ENCODE data around the gene WEE2.

WEE2 gene

DNA sequence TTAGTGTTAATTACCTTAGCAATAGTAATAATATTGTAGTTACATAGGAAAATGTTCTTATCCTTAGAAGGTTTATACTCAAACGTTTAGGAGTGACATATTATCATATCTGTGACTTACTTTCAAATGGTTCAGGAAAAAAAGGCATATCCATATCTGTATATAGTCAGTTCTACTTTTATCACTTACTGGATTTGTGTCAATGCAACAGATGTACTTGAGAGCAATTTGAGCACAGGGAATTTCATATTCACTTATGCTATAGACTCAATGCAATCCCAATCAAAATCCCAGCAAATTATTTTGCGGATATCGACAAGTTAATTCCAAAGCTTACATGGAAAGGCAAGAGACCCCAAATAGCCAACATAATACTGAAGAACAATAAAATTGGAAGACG is 16.2 kb upstream of the WEE2 start:
- DNase-seq, result no peak

DNA sequence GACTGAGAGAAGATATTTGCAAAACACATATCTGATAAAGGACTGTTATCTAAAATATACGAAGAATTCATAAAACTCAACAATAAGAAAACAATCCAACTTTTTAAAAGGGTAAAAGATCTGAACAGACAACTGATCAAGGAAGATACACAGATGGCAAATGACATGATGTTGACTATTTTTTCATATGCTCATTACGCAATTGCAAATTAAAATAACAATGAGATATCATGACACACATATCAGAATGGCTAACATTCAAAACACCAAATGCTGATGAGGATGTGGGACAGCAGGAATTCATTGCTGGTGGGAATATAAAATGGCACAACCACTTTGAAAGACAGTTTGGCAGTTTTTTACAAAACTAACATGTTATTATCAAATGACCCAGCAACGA is 15.1 kb upstream of the WEE2 start:
- no peak for DNase-seq

GRCh38 chr7:141695803-141696289 is 12.3 kb upstream of the WEE2 start:
- no peak for DNase-seq

- no peak for DNase-seq
Observed at GRCh38 chr7:141696348-141696747, 11.8 kb upstream of the WEE2 start.

DNA sequence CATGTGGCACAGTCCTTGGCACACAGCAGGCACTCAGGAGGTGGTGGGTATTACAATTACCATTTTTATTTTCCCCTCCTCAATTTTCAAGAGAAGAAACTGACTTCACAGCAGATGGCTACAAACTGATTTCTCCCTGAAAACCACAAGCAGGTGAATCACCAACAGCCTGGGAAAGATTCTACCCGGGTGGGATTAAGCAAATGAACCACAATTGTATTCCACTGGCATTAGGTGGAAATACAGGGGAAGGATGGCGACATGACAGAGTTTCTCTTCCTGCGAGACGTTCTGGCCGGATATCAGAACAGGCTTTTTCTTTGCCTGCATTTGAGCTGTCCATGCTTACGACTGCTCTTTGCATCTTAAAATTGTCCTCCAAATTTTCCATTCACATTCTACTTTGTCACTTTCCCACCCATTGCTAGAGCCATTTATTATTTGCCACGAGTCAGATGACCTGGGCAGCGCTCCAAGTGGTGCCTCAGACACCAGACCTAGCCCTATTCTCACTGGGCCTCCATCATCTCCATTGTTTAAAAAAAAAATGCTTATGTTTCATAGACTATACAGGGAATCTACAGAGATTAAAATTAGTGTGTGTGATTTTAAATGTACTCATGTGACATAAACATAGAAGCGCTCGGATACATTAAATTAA is 10.8 kb upstream of the WEE2 start:
- no peak for DNase-seq

DNA sequence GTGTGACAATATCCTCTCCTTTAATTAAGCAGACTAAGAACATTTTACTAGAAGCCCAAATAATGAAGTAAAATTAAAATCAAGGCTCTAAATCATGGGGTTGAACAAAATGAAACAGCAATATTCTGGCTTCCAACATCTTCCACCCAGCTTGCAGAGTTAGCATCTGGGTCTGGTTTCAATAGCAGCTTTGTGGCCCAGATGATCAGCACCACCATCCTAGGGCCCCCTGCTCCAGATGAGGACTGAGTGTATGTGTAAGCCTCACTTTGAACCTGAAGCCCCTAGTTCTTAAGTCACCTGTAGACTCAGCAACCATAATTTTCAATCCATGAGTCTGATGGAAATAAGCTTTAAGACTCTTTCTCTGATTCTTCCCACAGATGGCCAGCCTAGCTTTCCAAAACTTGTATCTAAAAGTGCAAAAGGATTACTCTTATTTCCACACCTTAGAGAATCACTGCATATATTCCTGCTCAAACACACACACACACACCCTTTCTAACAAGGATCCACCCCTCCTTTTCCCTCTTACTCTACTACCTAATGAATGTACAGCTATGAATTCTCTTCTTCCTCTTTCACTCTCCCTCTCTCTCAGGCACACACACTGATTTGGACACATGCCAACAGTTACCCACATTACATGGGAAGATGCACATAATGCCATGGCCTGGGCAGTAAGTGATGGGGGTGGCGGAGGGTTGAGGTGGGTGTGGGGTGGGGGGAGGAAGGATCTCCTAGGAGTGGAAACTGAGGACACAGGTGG is 9.7 kb upstream of the WEE2 start:
- no peak for DNase-seq

DNA sequence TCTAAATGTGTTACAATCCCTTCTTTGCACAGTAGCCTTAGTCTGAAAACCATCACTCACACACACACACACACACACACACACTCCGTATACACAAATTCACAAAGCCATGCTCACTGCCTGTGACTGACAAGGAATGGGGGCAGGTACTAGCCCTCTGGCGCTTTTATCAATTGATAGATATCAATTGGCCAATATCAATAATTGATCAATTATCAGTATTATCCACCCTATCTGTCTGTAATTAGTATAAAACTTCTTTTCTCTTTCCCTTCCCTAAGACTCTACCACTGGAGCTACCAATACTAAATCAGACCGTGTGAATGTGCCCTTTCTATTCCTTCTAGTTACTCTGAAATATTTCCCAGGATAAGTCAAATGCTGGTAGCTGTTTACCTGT is 8.3 kb upstream of the WEE2 start:
- DNase-seq, result no peak

- DNase-seq, result no peak
Observed at GRCh38 chr7:141700296-141700847, 7.8 kb upstream of the WEE2 start.

GRCh38 chr7:141700848-141701371 is 7.2 kb upstream of the WEE2 start:
- peak; percentile 3 to 10 for DNase-seq

GRCh38 chr7:141701489-141702046 is 6.6 kb upstream of the WEE2 start:
- DNase-seq, result peak; percentile 61 to 69

DNA sequence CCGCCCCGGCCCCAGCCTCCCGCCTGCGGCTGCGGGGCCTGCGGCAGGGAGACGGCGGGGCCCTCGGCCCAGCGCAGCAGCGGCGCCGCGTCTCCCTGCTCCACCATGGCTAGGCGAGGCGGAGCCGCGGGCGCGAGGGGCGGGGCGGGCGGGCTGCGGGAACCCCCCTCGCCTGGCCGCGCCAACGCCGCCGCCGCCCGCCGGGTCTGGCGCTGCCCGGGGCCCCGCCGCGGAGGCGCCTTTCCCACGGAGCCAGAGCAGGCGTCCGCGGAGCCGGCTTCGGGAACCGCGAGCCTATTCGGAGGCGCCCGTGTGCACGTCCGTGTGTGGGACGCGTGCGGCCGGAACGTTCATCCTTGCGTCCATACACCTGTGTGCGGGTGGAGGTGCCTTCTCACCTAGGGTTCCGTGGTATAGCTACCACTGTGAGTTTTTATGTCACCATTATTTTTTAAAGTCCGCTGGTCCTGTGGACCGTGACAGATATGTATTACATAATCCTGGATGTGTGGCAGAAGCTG is 6.0 kb upstream of the WEE2 start, which contains the start of gene DENND11:
Gene DENND11 (minus strand): TSS at position 120 of the 521 bp plus-strand sequence. CDS start 13 bp downstream, at position 107.
- peak; percentile 50 to 55 for DNase-seq

- DNase-seq, result no peak
Observed at GRCh38 chr7:141702892-141703291, 5.3 kb upstream of the WEE2 start.

GRCh38 chr7:141704112-141704511 is 4.0 kb upstream of the WEE2 start:
- no peak for DNase-seq

DNA sequence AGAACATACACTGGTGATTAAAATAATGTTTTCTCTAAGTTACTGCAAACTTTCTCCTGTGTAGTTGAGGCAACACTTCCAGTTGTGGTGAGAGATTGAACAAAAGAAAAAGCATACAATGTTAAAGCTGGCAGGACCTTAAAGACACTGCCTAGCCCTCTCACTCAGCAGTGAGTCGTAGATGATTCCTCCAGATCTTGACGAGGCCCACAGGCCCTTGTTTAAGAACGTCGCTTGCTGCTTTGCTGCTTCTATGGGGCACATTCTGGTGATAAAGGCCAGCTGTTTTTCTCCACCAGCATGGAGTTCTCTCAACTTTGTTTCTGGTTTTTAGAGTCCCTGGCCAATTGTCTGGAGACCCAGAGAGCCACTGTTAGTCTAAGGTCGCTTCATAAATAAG is 3.4 kb upstream of the WEE2 start:
- DNase-seq, result no peak

- no peak for DNase-seq
Observed at GRCh38 chr7:141706239-141707064, 1.7 kb upstream of the WEE2 start.

DNA sequence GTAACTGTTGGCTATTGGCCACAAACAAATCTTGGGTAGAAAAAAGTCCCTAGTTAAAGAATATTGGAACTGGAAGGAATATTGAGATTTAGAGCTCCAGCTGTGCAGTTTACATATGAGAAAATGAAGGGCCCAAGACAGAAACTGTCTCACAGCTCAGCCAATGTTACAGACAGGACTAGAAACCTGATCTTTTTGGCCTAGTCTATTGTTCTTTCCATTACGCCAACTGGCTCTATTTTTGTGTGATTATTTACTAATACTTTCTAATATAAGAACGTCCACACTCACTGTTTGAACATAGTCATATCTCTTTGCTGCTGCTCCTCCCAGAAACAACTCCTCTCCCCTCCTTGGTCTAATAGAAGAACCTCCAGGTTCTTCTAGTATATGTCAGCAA is 1.2 kb downstream of the WEE2 start:
- DNase-seq, result no peak

- no peak for DNase-seq
Observed at GRCh38 chr7:141709749-141710148, 1.6 kb downstream of the WEE2 start.

GRCh38 chr7:141710301-141710700 is 2.1 kb downstream of the WEE2 start:
- DNase-seq, result no peak

GRCh38 chr7:141712603-141713255 is 4.6 kb downstream of the WEE2 start:
- no peak for DNase-seq

DNA sequence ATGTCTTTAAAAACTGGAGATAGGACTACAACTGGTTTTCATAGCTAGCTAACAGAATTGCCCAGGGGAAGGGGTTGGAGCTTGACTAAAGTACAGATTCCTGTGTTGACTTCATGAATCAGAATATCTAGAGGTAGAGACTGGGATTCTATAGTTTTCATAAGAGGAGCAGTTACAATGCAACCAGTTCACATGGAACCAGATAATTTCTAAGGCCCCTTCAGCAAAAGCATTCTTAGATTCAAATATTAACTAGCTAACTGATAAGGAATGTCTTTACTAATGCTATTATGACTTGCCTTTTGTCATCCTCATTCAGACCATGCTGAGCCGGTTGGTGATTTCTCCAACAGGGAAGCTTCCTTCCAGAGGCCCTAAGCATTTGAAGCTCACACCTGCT is 5.7 kb downstream of the WEE2 start:
- no peak for DNase-seq

- no peak for DNase-seq
Observed at GRCh38 chr7:141714571-141714970, 6.4 kb downstream of the WEE2 start.

DNA sequence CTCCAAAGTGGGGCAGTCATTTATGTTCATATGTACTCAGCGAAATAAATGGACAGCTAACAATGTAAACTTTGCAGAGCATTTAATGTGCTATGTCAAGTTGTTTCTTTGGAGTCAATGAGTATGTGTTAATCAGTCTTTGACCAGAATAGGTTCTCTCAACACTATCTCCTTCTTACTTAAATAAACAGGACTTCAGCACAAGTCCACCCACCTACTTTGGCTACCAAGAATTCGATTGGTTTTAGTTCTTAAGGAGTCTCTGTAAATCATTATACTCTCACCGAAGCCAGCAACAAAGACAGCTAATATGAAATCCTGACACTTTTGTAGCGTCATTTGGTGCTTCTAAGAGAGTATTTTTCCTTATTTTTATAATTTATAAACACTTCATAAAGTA is 6.9 kb downstream of the WEE2 start:
- DNase-seq, result no peak

Measured in activated CD4-positive, alpha-beta T cell treated with anti-CD3 and anti-CD28 coated beads, Interleukin-2, amount 50 U/mL, for 48 hours (primary cell).